Keratinocyte (primary cell): ENCODE results near the gene PSMB11. TPM values are rescaled to one million over a fixed set of nuclear protein-coding genes. Genes with fewer than 3 reads are reported as not detected.

Experiments
- DNase-seq: peaks from one replicate; pipeline ENCODE4 v3.0.0-alpha.2; 2011; ENCODE audit warnings: low read depth, missing footprints, low spot score
- FAIRE-seq: peaks from 2 replicates; lab custom pipeline; 2011; peaks lifted over from hg19 to GRCh38; lab: Jason Lieb, UNC
- H2AFZ ChIP-seq: 2 replicates; pipeline ENCODE4 v1.6.0; 2012; ENCODE audit warnings: low read length, control low read depth, inconsistent platforms; ENCODE audit not compliant: control insufficient read depth
- H3K27ac ChIP-seq: 2 replicates; pipeline ENCODE4 v1.5.1; 2011; ENCODE audit warnings: low read length; ENCODE audit not compliant: control insufficient read depth, insufficient read depth
- H3K27me3 ChIP-seq: 3 replicates; pipeline ENCODE4 v1.6.0; 2011; ENCODE audit warnings: low read length; ENCODE audit not compliant: control insufficient read depth, insufficient read depth; ENCODE audit errors: extremely low read depth
- H3K36me3 ChIP-seq, 2 experiments: 2 replicates in 1 of 2; 3 replicates in 1 of 2; pipeline ENCODE4 v1.5.1; 2011; ENCODE audit warnings: low read length in 2 of 2, mild to moderate bottlenecking in 1 of 2; ENCODE audit not compliant: control insufficient read depth in 2 of 2, insufficient read depth in 2 of 2; ENCODE audit errors: extremely low read depth in 1 of 2
- H3K4me1 ChIP-seq: 3 replicates; pipeline ENCODE4 v1.5.1; 2011; ENCODE audit warnings: low read length; ENCODE audit not compliant: control insufficient read depth, insufficient read depth; ENCODE audit errors: extremely low read depth
- H3K4me2 ChIP-seq: 3 replicates; pipeline ENCODE4 v1.6.0; 2011; ENCODE audit warnings: low read depth, low read length; ENCODE audit not compliant: control insufficient read depth, insufficient read depth; ENCODE audit errors: extremely low read depth
- H3K4me3 ChIP-seq, 3 experiments: fragments of 200-600 bp in 1 of 3; sonication (generic) in 1 of 3; 2 replicates in 2 of 3; 3 replicates in 1 of 3; pipeline ENCODE4 v1.5.1; 2011 to 2016; ENCODE audit warnings: low read length in 3 of 3, mild to moderate bottlenecking in 3 of 3, control low read depth in 2 of 3, inconsistent platforms in 1 of 3, low read depth in 1 of 3, mixed read lengths in 1 of 3, mixed run types in 1 of 3, moderate library complexity in 1 of 3; ENCODE audit not compliant: control insufficient read depth in 2 of 3, insufficient read depth in 2 of 3; ENCODE audit errors: extremely low read depth in 1 of 3
- H3K79me2 ChIP-seq: 2 replicates; pipeline ENCODE4 v1.6.0; 2012; ENCODE audit warnings: low read length; ENCODE audit not compliant: control insufficient read depth, insufficient read depth
- H3K9ac ChIP-seq: 3 replicates; pipeline ENCODE4 v1.6.0; 2011; ENCODE audit warnings: low read length; ENCODE audit not compliant: control insufficient read depth, insufficient read depth; ENCODE audit errors: extremely low read depth
- H3K9me1 ChIP-seq: 3 replicates; pipeline ENCODE4 v1.6.0; 2011; ENCODE audit warnings: low read length; ENCODE audit not compliant: control insufficient read depth, insufficient read depth; ENCODE audit errors: extremely low read depth
- H3K9me3 ChIP-seq: 2 replicates; pipeline ENCODE4 v1.5.1; 2012; ENCODE audit warnings: low read depth, low read length; ENCODE audit not compliant: control insufficient read depth
- H4K20me1 ChIP-seq: 3 replicates; pipeline ENCODE4 v1.6.0; 2011; ENCODE audit warnings: low read length; ENCODE audit not compliant: control insufficient read depth, insufficient read depth; ENCODE audit errors: extremely low read depth
- EZH2 ChIP-seq: IDR thresholded peaks from one replicate; pipeline ENCODE4 v1.6.1; 2012; ENCODE audit warnings: inconsistent platforms, mild to moderate bottlenecking, low read length, moderate library complexity
- dilution Hi-C: fragments of 300-500 bp; cut with MboI; formaldehyde crosslinking; loops from one replicate; pipeline ENCODE4 v1.7.0; 2020; ENCODE audit warnings: low sequenced_read_pairs; ENCODE audit not compliant: extremely low pct_ligation_motif_present
- polyA plus RNA-seq, 5 experiments: library from polyadenylated mRNA; depleted of rRNA in 3 of 5; stranded (reverse) in 3 of 5; stranded (forward) in 1 of 5; unstranded in 1 of 5; fragments of >200 nt; gene quantifications; 1 replicate in 1 of 5; 2 replicates in 3 of 5; 3 replicates in 1 of 5; pipeline versions ENCODE4 v1.2.1 to v1.2.3, GENCODE V29; 2011 to 2012; ENCODE audit warnings: missing spikeins in 2 of 5, low read depth in 1 of 5, low replicate concordance in 1 of 5
- TF ChIP-seq, protein P1 (sequence below), 3 experiments: IDR thresholded peaks in 1 of 3; conservative IDR thresholded peaks in 1 of 3; optimal IDR thresholded peaks in 1 of 3; 2 replicates in 2 of 3; 3 replicates in 1 of 3; pipeline versions ENCODE3 to v1.5.1; 2011; ENCODE audit warnings: low read length in 3 of 3, mild to moderate bottlenecking in 3 of 3, moderate library complexity in 2 of 3, control low read depth in 1 of 3, inconsistent platforms in 1 of 3; ENCODE audit not compliant: insufficient read depth in 2 of 3; ENCODE audit errors: extremely low read depth in 1 of 3

PSMB11 gene
- polyA plus RNA-seq, 1 donor (not counting 4 experiments of a cell fraction or from before 2014, with no cell fraction given) = not detected

- Histone ChIP-seq H4K20me1 (no peaks in the 10 kb centered on the region), H3K36me3 (no peaks in the 10 kb centered on the region), H2AFZ (no peak overlapping the region), H3K9me1 (no peaks in the 10 kb centered on the region), H3K4me1 (no peaks in the 10 kb centered on the region), H3K27me3 (no peaks in the 10 kb centered on the region), H3K4me2 (no peak overlapping the region), H3K27ac (no peak overlapping the region), H3K79me2 (no peaks in the 10 kb centered on the region), H3K4me3 (no peak overlapping the region), H3K9me3 (no peaks in the 10 kb centered on the region), H3K9ac (no peak overlapping the region)
- DNase-seq = no peak
- no peak for FAIRE-seq
- TF ChIP-seq, protein P1, sequence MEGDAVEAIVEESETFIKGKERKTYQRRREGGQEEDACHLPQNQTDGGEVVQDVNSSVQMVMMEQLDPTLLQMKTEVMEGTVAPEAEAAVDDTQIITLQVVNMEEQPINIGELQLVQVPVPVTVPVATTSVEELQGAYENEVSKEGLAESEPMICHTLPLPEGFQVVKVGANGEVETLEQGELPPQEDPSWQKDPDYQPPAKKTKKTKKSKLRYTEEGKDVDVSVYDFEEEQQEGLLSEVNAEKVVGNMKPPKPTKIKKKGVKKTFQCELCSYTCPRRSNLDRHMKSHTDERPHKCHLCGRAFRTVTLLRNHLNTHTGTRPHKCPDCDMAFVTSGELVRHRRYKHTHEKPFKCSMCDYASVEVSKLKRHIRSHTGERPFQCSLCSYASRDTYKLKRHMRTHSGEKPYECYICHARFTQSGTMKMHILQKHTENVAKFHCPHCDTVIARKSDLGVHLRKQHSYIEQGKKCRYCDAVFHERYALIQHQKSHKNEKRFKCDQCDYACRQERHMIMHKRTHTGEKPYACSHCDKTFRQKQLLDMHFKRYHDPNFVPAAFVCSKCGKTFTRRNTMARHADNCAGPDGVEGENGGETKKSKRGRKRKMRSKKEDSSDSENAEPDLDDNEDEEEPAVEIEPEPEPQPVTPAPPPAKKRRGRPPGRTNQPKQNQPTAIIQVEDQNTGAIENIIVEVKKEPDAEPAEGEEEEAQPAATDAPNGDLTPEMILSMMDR (optimal IDR thresholded peaks at IDR 0.05 in 1 of 3, IDR thresholded peaks at IDR 0.05 in 1 of 3, conservative IDR thresholded peaks at IDR 0.05 in 1 of 3; ENCODE audit: extremely low read depth in 1 of 3, insufficient read depth in 2 of 3, low read length in 3 of 3) = no peak
- TF ChIP-seq EZH2 = no peak
- dilution Hi-C loops = no loop called here
Observed at GRCh38 chr14:23041729-23042128, 283 bp upstream of the PSMB11 start.

DNA sequence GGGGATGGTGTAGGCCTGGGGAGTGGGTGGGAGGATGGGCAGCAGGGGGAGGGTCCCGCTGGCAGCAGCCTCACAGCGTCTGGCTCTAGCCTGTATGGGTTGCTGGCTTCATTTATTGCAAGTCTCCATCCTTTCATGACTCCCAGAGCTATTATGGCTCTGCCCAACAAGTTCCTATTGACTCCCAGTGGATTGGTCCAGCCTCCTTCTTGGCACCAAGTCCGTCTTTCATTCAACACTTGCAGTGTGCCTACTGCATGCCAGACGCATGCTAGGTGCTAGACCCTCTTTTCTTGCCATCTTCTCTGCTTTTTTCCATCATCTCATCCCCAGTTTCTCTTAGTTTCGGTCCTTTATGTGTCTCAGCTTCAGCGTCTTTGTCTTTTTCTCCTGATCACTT lies 1.1 kb downstream of the PSMB11 start:
- H3K4me1 ChIP-seq = no peaks in the 10 kb centered on the region
- no peak overlapping the region for H2AFZ ChIP-seq
- H4K20me1 ChIP-seq = no peaks in the 10 kb centered on the region
- H3K9me1 ChIP-seq = no peaks in the 10 kb centered on the region
- dilution Hi-C loops = no loop called here
- H3K36me3 ChIP-seq = no peaks in the 10 kb centered on the region
- no peaks in the 10 kb centered on the region for H3K27me3 ChIP-seq
- no peak overlapping the region for H3K9ac ChIP-seq
- H3K9me3 ChIP-seq = no peaks in the 10 kb centered on the region
- H3K27ac ChIP-seq = no peak overlapping the region
- DNase-seq = no peak
- TF ChIP-seq EZH2 = no peak
- TF ChIP-seq, protein P1 (optimal IDR thresholded peaks at IDR 0.05 in 1 of 3, IDR thresholded peaks at IDR 0.05 in 1 of 3, conservative IDR thresholded peaks at IDR 0.05 in 1 of 3; ENCODE audit: extremely low read depth in 1 of 3, insufficient read depth in 2 of 3, low read length in 3 of 3) = no peak
- FAIRE-seq = no peak
- no peak overlapping the region for H3K4me2 ChIP-seq
- no peak overlapping the region for H3K4me3 ChIP-seq
- no peaks in the 10 kb centered on the region for H3K79me2 ChIP-seq
